GM18505 (cell line): Measurements from ENCODE around the gene ATP8B3.
"Not testable (repeated sequence)": the region's sequence is repeated elsewhere in the genome, so short reads cannot be mapped to it uniquely, and the experiment has no call there.

Experiments
- ATAC-seq: cut with Tn5 transposase; IDR thresholded peaks from one replicate; pipeline ENCODE4 v1.9.1; 2021; ENCODE audit not compliant: unreplicated experiment
- POLR2A ChIP-seq: IDR thresholded peaks from 4 replicates; pipeline ENCODE4 v1.6.1; 2011; ENCODE audit warnings: borderline replicate concordance; ENCODE audit not compliant: insufficient read depth, insufficient read length; ENCODE audit errors: extremely low read depth

The ATP8B3 gene

DNA sequence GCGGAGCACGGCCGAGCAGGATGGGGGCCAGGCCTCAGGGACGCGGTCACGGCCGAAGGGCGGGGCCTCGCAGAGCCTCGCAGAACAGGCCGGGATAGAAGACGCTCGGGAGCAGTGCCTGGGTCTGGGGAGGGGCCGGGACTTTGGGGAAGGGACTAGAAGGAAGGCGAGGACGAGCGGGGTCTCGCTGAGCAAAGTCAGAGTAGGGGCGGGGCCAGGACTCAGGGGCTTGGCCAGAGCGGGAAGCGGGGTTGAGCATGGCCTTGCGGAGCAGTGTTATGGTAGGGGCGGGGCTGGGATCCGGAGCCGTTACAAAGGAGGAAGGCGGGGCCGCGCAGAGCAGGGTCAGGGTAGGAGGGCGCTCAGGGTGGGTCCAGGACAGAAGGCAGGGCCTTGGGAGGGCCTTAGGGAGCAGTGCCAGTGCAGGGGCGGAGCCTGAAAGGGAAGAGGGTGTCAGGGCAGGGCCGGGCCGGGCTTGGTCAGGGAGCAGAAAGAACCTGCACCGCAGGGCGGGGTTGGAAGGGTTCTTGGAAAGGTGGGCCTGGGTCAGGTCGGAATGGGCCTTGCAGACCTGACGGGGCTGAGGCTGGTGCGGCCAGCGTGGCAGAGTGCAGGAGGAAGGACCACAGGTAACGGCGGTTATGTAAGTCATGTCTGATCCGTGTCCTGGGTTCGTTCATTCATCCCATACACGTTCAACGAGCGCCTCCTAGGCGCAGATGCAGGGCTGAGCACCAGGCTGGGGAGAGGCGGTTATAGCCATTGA is 533 bp upstream of the ATP8B3 start:
- ATAC-seq, result peak; percentile 73

DNA sequence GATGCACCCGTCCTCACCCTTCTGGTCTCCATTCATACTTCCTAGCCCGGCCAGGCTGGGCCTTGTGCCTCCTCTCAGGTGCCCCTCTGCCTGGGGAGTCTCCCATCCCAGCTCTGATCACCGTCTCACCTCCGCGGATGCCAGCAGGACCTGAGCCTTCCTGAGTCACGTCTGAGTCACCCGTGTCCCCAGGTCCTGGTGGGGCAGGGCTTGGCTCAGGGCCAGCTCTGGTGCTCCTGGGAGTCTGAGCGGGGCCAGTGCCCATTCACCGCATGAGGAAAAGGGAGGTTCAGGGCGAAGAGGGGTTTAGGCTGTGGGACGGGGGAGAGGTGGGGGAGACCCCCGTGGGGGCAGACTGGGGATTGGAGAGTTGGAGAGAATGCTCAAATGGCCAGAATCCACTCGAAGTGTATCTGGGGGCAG is 593 bp downstream of the ATP8B3 start:
- ATAC-seq, result no peak
- no peak for TF ChIP-seq POLR2A

More for the DNA sequence above, 533 bp upstream of the ATP8B3 start:
- TF ChIP-seq POLR2A, result no peak

DNA sequence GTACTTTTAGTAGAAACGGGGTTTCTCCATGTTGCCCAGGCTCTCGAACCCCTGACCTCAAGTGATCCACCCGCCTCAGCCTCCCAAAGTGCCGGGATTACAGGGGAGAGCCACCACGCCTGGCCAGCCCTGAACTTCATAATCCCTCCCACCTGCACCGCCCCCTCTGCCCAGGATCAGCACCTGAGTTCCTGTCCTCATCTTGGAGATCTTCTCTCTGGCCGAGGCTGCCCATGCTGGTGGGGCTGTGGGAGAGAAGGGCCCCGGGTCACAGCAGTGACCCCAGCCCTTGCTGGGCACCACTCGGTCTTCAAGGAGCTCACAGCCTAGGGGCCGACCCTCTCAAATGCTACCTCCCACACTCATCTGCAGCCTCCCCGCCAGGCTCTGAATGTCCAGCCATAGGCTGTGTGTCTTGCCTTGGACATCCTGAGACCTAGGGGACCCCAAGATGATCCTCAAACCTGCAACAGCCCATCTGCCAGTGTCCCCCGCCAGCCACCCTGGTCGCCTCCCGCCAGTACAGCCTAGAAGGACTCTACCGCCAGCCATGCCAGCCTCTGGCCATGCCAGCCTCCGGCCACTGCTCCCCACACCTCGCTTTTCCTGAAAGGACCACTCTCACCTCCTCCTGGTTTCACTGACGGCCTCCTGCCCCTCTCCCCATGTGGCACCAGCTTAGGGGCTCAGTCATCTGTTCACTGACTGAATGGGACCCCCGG is 1.5 kb downstream of the ATP8B3 start:
- ATAC-seq, result no peak
- no peak for TF ChIP-seq POLR2A

DNA sequence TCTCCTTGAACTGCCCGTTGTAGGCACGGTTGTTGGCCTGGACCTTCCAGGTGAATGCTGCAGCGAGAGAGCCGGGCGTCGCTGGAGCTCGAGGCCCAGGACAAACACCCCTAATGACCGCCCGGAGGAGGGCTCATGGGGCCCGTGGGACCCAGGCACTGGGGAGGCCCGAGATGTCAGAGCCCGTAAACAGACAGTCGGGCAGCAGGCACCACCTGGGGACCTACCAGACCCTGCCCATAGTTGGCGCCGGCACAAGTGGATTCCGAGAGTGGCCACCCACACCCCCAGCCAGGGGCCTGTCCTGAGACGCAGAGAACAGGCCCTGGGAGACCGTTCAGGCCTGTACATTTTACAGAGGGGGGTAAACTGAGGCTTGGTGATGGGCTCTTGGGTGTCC is 2.4 kb downstream of the ATP8B3 start:
- ATAC-seq, result no peak
- no peak for TF ChIP-seq POLR2A

DNA sequence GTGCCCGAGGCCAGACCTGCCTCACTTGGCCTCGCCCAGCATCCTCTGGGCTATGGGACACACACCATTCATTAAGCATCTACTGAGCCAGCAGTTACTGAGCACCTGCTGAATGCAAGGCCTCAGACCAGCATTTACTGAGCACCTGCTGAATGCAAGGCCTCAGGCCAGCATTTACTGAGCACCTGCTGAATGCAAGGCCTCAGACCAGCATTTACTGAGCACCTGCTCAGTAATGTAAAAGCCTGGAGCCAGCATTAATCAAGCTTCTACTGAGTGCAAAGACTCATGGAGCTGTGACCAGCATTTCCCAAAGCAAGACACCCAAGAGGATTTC is 3.7 kb downstream of the ATP8B3 start:
- TF ChIP-seq POLR2A, result no peak
- no peak for ATAC-seq

DNA sequence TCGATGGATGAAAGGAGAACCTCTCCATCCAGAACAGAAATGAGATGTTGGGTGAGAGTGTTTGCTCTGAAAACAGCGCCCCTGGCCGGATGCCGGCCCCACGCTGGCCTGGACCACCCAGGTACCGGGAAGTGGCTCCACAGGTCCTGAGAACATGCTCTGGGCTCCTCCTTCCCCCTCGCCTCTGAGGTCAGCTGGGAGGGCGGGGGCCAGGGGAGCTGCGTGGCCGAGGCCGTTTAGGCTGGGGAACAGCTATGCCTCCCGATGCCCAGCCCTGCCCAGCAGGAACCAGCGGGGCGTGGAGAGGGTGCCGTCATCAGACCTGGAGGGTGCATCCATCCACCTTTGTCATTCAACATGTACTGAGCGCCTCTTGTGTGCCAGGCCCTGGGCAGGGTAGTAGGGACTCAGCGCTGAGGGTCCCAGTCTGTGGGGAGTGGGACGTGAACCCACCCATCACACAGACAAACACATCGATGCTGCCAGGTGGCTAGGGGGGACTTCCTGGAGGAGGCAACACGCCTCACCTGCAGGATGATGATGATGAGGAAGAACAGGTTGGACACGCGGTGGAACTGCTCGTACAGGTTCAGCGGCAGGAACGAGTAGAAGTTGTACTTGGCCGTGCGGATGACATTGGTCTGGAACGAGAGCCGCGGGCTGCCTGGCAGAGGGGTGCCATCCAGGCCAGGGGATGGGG is 4.2 kb downstream of the ATP8B3 start:
- no peak for TF ChIP-seq POLR2A
- ATAC-seq, result no peak

DNA sequence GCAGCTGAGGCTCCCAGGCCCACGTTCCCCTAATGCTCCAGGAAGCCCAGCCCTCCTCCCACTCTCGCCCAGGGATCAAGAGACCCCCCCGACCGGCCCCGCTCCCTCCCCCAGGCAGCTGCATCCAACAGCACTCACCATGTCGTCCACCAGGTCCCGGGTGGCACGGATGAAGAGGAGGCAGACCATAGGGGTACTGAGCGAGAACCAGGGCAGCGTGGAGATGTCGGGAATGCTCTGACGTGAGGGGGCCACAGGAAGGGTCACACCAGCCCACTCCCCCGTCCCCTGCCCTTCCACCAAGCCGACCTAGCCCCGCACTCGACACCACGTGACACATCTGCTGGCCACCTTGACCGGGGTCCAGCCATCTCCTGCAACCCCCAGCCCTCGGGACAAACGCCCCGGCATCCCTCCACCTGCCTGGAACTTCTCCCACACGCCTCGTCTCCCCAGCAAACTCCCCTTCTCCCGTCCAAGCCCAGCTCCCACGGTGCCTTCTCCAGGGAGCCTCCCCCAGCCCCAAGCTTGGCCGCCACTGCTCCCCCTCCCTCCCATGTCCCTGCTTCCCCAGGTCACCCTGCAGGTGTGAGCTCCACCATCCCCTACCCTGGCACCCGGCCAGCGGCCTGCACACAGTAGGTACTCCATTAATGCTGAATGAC is 4.9 kb downstream of the ATP8B3 start:
- no peak for TF ChIP-seq POLR2A
- ATAC-seq, result no peak

DNA sequence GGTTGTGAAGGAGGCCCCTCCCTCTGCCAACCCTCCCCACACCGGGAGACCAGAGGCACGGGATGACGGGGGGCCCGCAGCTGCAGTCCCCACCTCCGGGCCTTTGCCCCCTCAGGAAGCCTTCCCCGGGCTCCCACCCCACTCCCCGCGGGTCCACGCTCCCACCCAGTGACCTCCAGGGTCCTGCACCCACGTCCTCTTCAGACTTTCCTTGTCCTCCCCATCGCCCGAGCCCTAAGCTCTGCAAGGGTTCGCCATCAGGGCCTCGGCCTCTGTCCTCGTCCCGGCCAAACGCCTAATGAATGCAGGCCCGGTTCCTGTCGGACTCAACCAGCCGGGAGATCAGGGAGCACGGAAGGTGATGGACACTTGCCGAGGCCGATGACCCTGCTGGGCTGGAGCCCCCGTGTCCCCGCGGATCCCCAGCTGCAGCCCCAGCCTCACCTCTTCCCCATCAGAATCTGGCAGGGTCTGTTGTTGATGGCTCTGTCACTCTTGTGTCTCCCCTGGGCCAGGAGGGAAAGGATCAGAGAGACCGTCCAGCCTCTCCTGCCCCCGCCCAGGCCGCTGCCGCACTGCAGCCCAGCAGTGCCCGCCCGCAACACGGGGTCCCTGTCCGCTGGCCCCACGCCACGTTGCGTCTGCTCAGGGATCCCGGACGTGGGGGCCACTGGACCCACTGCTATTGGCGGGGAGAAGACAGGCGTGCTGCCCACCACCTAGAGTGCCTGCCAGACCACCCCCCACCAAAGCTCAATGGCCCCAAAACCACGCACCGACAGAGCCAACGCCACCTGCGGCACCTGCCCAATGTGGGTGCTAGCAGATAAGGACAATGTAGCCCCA is 5.7 kb downstream of the ATP8B3 start:
- ATAC-seq, result no peak

DNA sequence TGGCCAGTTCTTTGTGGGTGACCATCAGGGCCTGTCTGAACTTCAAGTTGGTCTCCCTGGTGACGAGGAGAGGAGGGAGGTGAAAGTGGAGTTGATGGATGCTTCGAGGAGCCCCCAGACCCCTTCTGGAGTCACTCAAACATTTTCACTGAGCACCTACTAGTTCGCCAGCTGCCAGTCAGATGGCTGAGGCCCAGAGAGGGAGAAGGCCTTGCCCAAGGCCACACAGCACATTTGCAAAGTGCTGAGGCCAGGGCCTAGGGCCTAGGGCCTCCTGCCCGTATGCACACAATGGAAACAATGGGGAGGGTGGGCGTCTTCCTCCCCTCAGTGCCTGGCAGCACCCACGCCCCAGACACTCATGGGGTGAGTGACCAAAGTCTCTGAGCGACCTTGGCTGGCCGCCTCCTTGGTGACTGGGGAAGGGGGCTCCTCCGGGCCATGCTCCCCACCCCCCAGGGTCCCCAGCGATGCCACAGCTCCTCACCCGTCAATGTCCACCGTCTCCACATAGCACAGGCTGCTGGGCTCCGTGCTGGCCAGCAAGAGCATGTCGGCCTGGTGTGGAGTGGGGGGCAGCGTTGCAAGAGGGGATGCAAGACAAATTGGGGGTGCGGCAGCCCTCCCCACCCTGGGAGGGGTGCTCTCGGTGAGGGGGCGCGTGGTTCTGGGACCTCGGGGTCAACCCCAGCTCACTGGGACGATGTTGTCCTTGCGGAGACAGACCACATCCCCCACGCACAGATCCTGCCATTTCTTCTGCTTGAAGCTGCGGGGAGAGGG is 6.5 kb downstream of the ATP8B3 start:
- ATAC-seq, result no peak
- TF ChIP-seq POLR2A, result no peak

More for the DNA sequence above, 5.7 kb downstream of the ATP8B3 start:
- no peak for TF ChIP-seq POLR2A

DNA sequence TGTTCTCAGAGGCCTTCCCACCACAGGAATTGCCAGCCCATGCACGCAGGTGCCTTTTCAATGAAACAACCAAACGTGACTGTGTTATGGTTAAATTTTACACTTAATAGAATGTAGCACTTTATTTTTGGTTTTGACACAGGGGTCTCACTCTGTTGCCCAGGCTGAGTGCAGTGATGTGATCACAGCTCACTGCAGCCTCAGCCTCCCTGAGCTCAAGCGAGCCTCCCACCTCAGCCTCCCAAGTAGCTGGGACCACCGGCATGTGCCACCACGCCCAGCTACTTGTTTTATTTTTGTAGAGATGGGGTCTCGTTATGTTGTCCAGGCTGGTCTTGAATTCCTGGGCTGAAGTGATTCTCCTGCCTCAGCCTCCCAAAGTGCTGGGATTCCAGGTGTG is 7.2 kb downstream of the ATP8B3 start:
- no peak for ATAC-seq
- no peak for TF ChIP-seq POLR2A

DNA sequence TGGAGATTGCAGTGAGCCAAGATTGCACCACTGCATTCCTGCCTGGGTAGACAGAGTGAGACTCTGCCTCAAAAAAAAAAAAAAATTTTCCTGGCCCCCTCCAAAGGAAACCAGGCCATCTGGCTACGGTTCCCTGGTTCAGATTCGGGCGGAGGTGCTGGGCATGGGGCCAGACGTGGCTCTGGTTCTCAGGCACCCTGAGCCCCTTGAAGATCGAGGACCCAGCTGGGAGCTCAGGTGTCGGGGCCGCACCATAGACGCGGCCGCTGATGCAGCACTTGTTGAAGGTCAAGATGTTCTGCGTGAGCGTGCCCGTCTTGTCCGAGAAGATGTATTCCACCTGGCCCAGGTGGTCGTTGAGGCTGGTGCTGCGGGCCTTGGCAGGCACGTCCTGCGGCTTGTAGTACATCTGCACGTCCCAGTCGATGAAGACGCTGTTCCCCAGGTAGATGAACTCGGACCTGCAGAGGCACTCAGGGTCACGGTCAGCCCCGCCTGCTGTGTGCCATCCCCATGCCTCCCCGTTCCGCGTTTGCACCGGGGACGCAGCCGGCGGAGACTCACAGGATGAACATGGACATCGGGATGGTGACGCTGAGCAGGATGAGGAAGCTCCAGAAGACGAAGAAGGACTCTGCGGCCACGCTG is 12.3 kb downstream of the ATP8B3 start:
- TF ChIP-seq POLR2A, result no peak
- no peak for ATAC-seq

DNA sequence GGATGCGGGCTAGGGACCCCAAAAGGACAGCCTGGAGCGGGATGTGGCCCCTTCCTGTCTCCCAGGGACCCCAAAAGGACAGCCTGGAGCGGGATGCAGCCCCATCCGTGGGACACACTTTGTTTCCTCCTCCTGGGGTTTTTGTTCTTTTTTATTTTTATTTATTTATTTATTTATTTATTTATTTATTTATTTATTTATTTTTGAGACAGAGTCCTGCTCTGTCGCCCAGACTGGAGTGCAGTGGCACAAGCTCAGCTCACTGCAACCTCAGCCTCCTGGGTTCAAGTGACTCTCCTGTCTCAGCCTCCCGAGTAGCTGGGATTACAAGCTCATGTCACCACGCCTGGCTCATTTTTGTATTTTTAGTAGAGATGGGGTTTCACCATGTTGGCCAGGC is 14.8 kb downstream of the ATP8B3 start:
- not testable (repeated sequence) for ATAC-seq
